Neural cell (in vitro differentiated cells): ENCODE results near the gene CEMIP. TPM values are rescaled to one million over a fixed set of nuclear protein-coding genes. Genes with fewer than 3 reads are reported as not detected.

Source experiments
- H2AFZ ChIP-seq: fragments of 200-600, 300-800 bp; sonication (generic), shearing (Covaris generic); 2 replicates; pipeline ENCODE4 v1.6.0; 2014; ENCODE audit warnings: low read depth, mild to moderate bottlenecking, antibody characterized with exemption, low read length, moderate library complexity
- H3F3A ChIP-seq: fragments of 200-600 bp; shearing (Covaris generic); 2 replicates; pipeline ENCODE4 v1.6.1; 2016; ENCODE audit warnings: mild to moderate bottlenecking, moderate library complexity, mixed read lengths, antibody characterized with exemption, low read length; ENCODE audit not compliant: insufficient read depth, poor library complexity, severe bottlenecking
- H3K27ac ChIP-seq: fragments of 200-600, 300-800 bp; sonication (generic), shearing (Covaris generic); 2 replicates; pipeline ENCODE4 v1.5.1; 2014; ENCODE audit warnings: mild to moderate bottlenecking, low read length, moderate library complexity
- H3K27me3 ChIP-seq: fragments of 300-800, 200-600 bp; sonication (generic), shearing (Covaris generic); 2 replicates; pipeline ENCODE4 v1.6.0; 2014; ENCODE audit warnings: mild to moderate bottlenecking, low read depth, low read length, moderate library complexity; ENCODE audit not compliant: insufficient read depth
- H3K36me3 ChIP-seq: fragments of 300-800, 200-600 bp; sonication (generic), shearing (Covaris generic); 2 replicates; pipeline ENCODE4 v1.5.1; 2014; ENCODE audit warnings: mild to moderate bottlenecking, antibody characterized with exemption, low read length, moderate library complexity; ENCODE audit not compliant: insufficient read depth
- H3K4me2 ChIP-seq: fragments of 300-800, 200-600 bp; sonication (generic), shearing (Covaris generic); 2 replicates; pipeline ENCODE4 v1.6.0; 2014; ENCODE audit warnings: mild to moderate bottlenecking, low read length
- H3K4me3 ChIP-seq: fragments of 300-800, 200-600 bp; sonication (generic), shearing (Covaris generic); 2 replicates; pipeline ENCODE4 v1.5.1; 2014; ENCODE audit warnings: mild to moderate bottlenecking, low read length, moderate library complexity
- H3K79me2 ChIP-seq: fragments of 200-600 bp; shearing (Covaris generic); replicated peaks from 2 replicates; pipeline ENCODE4 v1.6.0; 2014; ENCODE audit warnings: mild to moderate bottlenecking, low read length, moderate library complexity; ENCODE audit not compliant: insufficient read depth
- H3K9ac ChIP-seq: fragments of 300-800, 200-600 bp; sonication (generic), shearing (Covaris generic); 2 replicates; pipeline ENCODE4 v1.6.1; 2016; ENCODE audit warnings: mild to moderate bottlenecking, low read length, mixed read lengths
- H3K9me2 ChIP-seq: fragments of 200-600 bp; shearing (Covaris generic); 2 replicates; pipeline ENCODE4 v1.6.1; 2016; ENCODE audit warnings: mild to moderate bottlenecking, low read length, mixed read lengths; ENCODE audit not compliant: insufficient read depth
- H3K9me3 ChIP-seq: fragments of 200-600, 300-800 bp; sonication (generic), shearing (Covaris generic); 2 replicates; pipeline ENCODE4 v1.6.1; 2016; ENCODE audit warnings: mild to moderate bottlenecking, mixed run types, low read length, moderate library complexity, mixed read lengths
- H4K20me1 ChIP-seq: fragments of 200-600 bp; shearing (Covaris generic); 2 replicates; pipeline ENCODE4 v1.6.1; 2016; ENCODE audit warnings: mild to moderate bottlenecking, mixed run types; ENCODE audit not compliant: insufficient read depth
- CTCF ChIP-seq: fragments of 450-650 bp; IDR thresholded peaks from 2 replicates; pipeline ENCODE4 v1.5.1; 2014; ENCODE audit warnings: antibody characterized with exemption, mild to moderate bottlenecking, moderate library complexity; ENCODE audit not compliant: poor library complexity, severe bottlenecking
- EP300 ChIP-seq: fragments of 450-650 bp; conservative IDR thresholded peaks from 2 replicates; pipeline ENCODE4 v1.6.1; 2014; ENCODE audit warnings: antibody characterized with exemption, mild to moderate bottlenecking, moderate library complexity; ENCODE audit not compliant: poor library complexity, severe bottlenecking
- EZH2 ChIP-seq: fragments of 200-600, 300-800 bp; shearing (Covaris generic), sonication (generic); IDR thresholded peaks from 2 replicates; pipeline ENCODE4 v1.6.1; 2014; ENCODE audit warnings: antibody characterized with exemption, low read length, borderline replicate concordance, mild to moderate bottlenecking; ENCODE audit not compliant: insufficient read depth, poor library complexity, severe bottlenecking
- MXI1 ChIP-seq: fragments of 450-650 bp; conservative IDR thresholded peaks from 2 replicates; pipeline ENCODE4 v1.6.1; 2014; ENCODE audit warnings: antibody characterized with exemption, mild to moderate bottlenecking; ENCODE audit not compliant: poor library complexity, severe bottlenecking
- POLR2AphosphoS5 ChIP-seq: IDR thresholded peaks from 2 replicates; pipeline ENCODE4 v1.6.1; 2012
- RAD21 ChIP-seq: fragments of 450-650 bp; conservative IDR thresholded peaks from 2 replicates; pipeline ENCODE4 v1.6.1; 2014; ENCODE audit warnings: antibody characterized with exemption, mild to moderate bottlenecking, moderate library complexity
- REST ChIP-seq: IDR thresholded peaks from 2 replicates; pipeline ENCODE4 v1.6.1; 2012; ENCODE audit warnings: borderline replicate concordance
- SMC3 ChIP-seq: fragments of 450-650 bp; conservative IDR thresholded peaks from 2 replicates; pipeline ENCODE4 v1.6.1; 2014; ENCODE audit warnings: antibody characterized with exemption, mild to moderate bottlenecking, moderate library complexity; ENCODE audit not compliant: poor library complexity
- TAF1 ChIP-seq: IDR thresholded peaks from 2 replicates; pipeline ENCODE4 v1.6.1; 2012; ENCODE audit warnings: low read depth
- polyA plus RNA-seq: library from polyadenylated mRNA; depleted of rRNA; stranded (reverse); fragments of >200 nt; gene quantifications from 2 replicates; pipeline ENCODE4 v1.2.3, GENCODE V29; 2014

Gene CEMIP
- polyA plus RNA-seq, 1 donor from 2014 or later, result 0.04 TPM

DNA sequence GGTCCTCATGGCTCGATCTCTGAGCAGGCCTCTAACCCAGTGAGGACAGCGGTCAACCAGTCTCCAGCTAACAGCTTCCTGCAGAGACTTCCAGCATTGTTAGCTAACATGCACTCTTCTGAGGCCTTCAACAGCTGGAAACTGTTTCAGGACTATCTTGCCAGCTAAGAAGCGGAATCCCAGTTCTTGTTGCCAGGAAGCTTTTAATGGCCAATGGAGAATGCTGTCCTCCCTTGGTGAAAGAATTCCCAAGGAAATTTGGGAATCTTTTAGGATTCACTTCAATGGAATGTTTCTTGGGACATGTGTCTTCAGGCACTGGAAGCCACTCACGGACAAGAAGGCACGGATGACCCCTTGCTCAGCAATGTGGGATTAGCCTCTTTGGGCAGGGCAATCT lies 91.7 kb downstream of the CEMIP start:
- H3K27me3 ChIP-seq, result no peaks in the 10 kb centered on the region
- H3K9me3 ChIP-seq, result no peaks in the 10 kb centered on the region
- no peaks in the 10 kb centered on the region for H3K36me3 ChIP-seq
- H3K79me2 ChIP-seq, result no peaks in the 10 kb centered on the region
- no peak overlapping the region for H2AFZ ChIP-seq
- TF ChIP-seq TAF1, result no peak
- no peak for TF ChIP-seq EZH2
- TF ChIP-seq POLR2AphosphoS5, result no peak
- TF ChIP-seq EP300, result no peak
- no peaks in the 10 kb centered on the region for H3F3A ChIP-seq
- no peak overlapping the region for H3K4me3 ChIP-seq
- no peaks in the 10 kb centered on the region for H4K20me1 ChIP-seq
- H3K4me2 ChIP-seq, result no peak overlapping the region
- no peaks in the 10 kb centered on the region for H3K9me2 ChIP-seq
- H3K9ac ChIP-seq, result no peak overlapping the region
- H3K27ac ChIP-seq, result no peak overlapping the region

DNA sequence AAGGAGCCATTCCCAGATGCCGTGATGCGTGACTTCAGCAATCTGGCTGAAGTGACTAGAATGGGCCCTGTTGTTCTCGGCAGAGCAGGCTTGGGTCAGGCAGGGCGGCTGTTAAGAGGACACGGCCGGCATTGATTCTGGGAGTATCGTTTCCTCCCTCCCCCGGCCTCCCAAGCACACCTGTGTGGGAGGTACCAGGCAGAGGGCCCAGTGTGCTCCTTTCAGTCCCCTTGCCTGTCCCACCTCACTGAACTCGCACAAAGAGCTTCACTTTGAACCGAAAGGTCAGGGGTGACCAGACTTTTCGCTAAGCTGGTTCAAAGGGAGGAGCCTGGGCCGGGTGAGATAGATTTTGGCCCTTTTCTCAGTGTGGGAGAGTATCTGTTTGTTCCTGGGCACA lies 92.7 kb downstream of the CEMIP start:
- no peaks in the 10 kb centered on the region for H4K20me1 ChIP-seq
- H3K9ac ChIP-seq, result no peak overlapping the region
- H3K27me3 ChIP-seq, result no peaks in the 10 kb centered on the region
- no peak for TF ChIP-seq REST
- no peak for TF ChIP-seq EP300
- TF ChIP-seq POLR2AphosphoS5, result no peak
- TF ChIP-seq TAF1, result no peak
- TF ChIP-seq MXI1, result no peak
- TF ChIP-seq SMC3, result no peak
- no peak for TF ChIP-seq RAD21
- TF ChIP-seq CTCF, result no peak
- TF ChIP-seq EZH2, result no peak
- no peaks in the 10 kb centered on the region for H3K9me2 ChIP-seq
- no peak overlapping the region for H3K4me3 ChIP-seq
- no peaks in the 10 kb centered on the region for H3K9me3 ChIP-seq
- H3K27ac ChIP-seq, result no peak overlapping the region
- H3K79me2 ChIP-seq, result no peaks in the 10 kb centered on the region
- no peak overlapping the region for H2AFZ ChIP-seq
- H3F3A ChIP-seq, result no peaks in the 10 kb centered on the region
- H3K36me3 ChIP-seq, result no peaks in the 10 kb centered on the region
- no peak overlapping the region for H3K4me2 ChIP-seq
